HepG2 (cell line): ENCODE measurements around the gene EFCAB11. TPM values are rescaled to one million over a fixed set of nuclear protein-coding genes. Genes with fewer than 3 reads are reported as not detected.
A peak's percentile ranks its signal among the peaks of the same experiment; 100 is the strongest.

ENCODE experiments used
- EP300 ChIP-seq, 3 experiments: sonication (generic) in 1 of 3; formaldehyde crosslinking in 1 of 3; IDR thresholded peaks; 2 replicates each; pipeline versions ENCODE4 v1.5.1 to v1.6.1; 2011 to 2020; ENCODE audit warnings: low read depth in 2 of 3, low read length in 2 of 3, borderline replicate concordance in 1 of 3, improper control_type of control experiment in 1 of 3, mild to moderate bottlenecking in 1 of 3, missing genetic modification reagents in 1 of 3, moderate library complexity in 1 of 3
- FOSL2 ChIP-seq: sonication (generic); formaldehyde crosslinking; IDR thresholded peaks from 2 replicates; pipeline ENCODE4 v1.4.0; 2020; ENCODE audit warnings: missing genetic modification reagents
- HOXA7 ChIP-seq: sonication (generic); formaldehyde crosslinking; IDR thresholded peaks from 2 replicates; pipeline ENCODE4 v1.8.1; 2022; ENCODE audit warnings: mild to moderate bottlenecking, missing genetic modification reagents, moderate library complexity
- KLF13 ChIP-seq: sonication (generic); formaldehyde crosslinking; IDR thresholded peaks from 2 replicates; pipeline ENCODE4 v1.4.0; 2020; ENCODE audit warnings: mild to moderate bottlenecking, missing genetic modification reagents
- KLF16 ChIP-seq, 2 experiments: sonication (generic) in 1 of 2; formaldehyde crosslinking in 1 of 2; IDR thresholded peaks; 2 replicates each; pipeline versions ENCODE4 v1.6.1 to v1.8.0; 2016 to 2023; ENCODE audit warnings: missing genetic modification reagents in 2 of 2, missing compliant biosample characterization in 1 of 2
- NFKB2 ChIP-seq: sonication (generic); formaldehyde crosslinking; IDR thresholded peaks from 2 replicates; pipeline ENCODE4 v1.4.0; 2020; ENCODE audit warnings: missing genetic modification reagents, borderline replicate concordance
- SNRNP70 ChIP-seq: fragments of 200-400 bp; formaldehyde crosslinking; IDR thresholded peaks from 2 replicates; pipeline ENCODE4 v1.6.1; 2017; ENCODE audit warnings: mild to moderate bottlenecking, low read depth, low read length, moderate library complexity
- ZNF17 ChIP-seq: sonication (generic); formaldehyde crosslinking; IDR thresholded peaks from 2 replicates; pipeline ENCODE4 v1.5.0; 2020; ENCODE audit warnings: mild to moderate bottlenecking, missing genetic modification reagents
- ZNF543 ChIP-seq: sonication (generic); formaldehyde crosslinking; IDR thresholded peaks from 2 replicates; pipeline ENCODE4 v1.4.0; 2020; ENCODE audit warnings: mild to moderate bottlenecking, missing genetic modification reagents
- ZNF777 ChIP-seq: sonication (generic); formaldehyde crosslinking; IDR thresholded peaks from 2 replicates; pipeline ENCODE4 v1.4.0; 2020; ENCODE audit warnings: missing genetic modification reagents
- polyA plus RNA-seq, 8 experiments: library from polyadenylated mRNA; depleted of rRNA in 3 of 8; stranded (reverse) in 7 of 8; unstranded in 1 of 8; fragments of >200 nt; fragmentation: Illumina TruSeq in 4 of 8; extraction: Trizol in 4 of 8; gene quantifications; 2 replicates each; pipeline versions ENCODE4 v1.2.1 to v1.2.3, GENCODE V29; 2011 to 2016; ENCODE audit warnings: low read depth in 4 of 8, missing spikeins in 1 of 8, mixed read lengths in 1 of 8; ENCODE audit not compliant: insufficient read depth in 1 of 8
- total RNA-seq, 5 experiments: library from RNA; depleted of rRNA; stranded (reverse); fragments of >200 nt; fragmentation: Illumina TruSeq; extraction: Trizol; gene quantifications; 2 replicates each; pipeline ENCODE4 v1.2.3, GENCODE V29; 2016; ENCODE audit warnings: low read depth in 1 of 5
- TF ChIP-seq, protein P1 (sequence below), 2 experiments: sonication (generic) in 1 of 2; formaldehyde crosslinking in 1 of 2; IDR thresholded peaks; 2 replicates each; pipeline versions ENCODE4 v1.6.1 to v1.9.0; 2014 to 2022; ENCODE audit warnings: antibody characterized with exemption in 1 of 2, borderline replicate concordance in 1 of 2, inconsistent platforms in 1 of 2, low read depth in 1 of 2, missing genetic modification reagents in 1 of 2
- TF ChIP-seq, protein P2 (sequence below): fragments of 450-650 bp; IDR thresholded peaks from 2 replicates; pipeline ENCODE4 v1.6.1; 2017; ENCODE audit warnings: mild to moderate bottlenecking
- TF ChIP-seq, protein P3 (sequence below): IDR thresholded peaks from 2 replicates; pipeline ENCODE4 v1.6.1; 2016; ENCODE audit warnings: missing genetic modification reagents, missing compliant biosample characterization
- TF ChIP-seq, protein P4 (sequence below): sonication (generic); formaldehyde crosslinking; IDR thresholded peaks from 2 replicates; pipeline ENCODE4; 2020; ENCODE audit warnings: missing genetic modification reagents, mild to moderate bottlenecking, borderline replicate concordance

EFCAB11 gene
- total and polyA plus RNA-seq, 2 of the 13 experiments (the other 11 are each of a cell fraction or from before 2014, with no cell fraction given): 8.2 to 31.5 TPM

DNA sequence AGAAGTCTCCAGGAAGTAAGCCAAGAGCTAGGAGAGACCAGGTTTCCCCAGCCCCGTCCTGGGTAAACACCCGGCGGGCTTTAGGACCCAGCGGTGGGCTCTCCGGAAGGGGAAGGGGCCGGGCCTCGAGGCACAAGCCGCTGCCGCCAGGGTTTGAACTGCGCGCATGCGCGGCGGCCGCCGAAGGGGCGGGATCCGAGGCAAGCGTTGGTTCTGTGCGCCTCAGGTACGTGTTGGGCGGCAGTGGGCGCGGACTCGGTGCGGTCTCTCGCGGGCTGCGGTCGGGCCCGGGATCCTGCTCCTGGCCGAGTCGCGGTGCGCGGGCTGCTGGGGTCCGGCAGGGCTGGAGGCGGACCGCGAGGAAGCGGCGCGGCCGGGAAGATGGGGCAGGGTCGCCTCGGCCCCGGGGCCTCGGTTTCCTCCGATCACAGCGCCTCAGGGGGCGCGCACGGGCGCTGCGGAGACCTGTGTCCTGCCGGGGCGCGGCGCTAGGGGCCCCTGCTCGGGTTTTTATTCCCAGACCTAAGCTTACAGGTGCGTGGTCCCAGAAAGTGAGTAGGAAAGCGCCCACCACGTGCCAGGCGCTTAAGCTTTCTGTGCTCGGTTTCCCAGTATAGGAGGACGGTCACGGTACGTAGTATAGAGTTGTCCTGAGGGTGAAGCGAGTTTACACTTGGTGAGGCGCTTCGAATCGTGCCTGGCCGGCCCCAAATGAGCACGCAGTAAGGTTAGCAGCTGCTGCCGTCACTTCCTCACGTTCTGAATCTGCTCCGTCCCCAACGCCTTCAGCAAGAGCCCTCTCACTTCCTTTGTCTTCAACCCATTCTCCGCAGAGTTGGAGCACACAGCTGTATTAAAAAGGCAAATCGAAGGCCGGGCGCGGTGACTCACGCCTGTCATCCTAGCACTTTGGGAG is 1.5 kb upstream of the EFCAB11 start, which contains the start of gene TDP1 (continued):
- TF ChIP-seq, protein P1, sequence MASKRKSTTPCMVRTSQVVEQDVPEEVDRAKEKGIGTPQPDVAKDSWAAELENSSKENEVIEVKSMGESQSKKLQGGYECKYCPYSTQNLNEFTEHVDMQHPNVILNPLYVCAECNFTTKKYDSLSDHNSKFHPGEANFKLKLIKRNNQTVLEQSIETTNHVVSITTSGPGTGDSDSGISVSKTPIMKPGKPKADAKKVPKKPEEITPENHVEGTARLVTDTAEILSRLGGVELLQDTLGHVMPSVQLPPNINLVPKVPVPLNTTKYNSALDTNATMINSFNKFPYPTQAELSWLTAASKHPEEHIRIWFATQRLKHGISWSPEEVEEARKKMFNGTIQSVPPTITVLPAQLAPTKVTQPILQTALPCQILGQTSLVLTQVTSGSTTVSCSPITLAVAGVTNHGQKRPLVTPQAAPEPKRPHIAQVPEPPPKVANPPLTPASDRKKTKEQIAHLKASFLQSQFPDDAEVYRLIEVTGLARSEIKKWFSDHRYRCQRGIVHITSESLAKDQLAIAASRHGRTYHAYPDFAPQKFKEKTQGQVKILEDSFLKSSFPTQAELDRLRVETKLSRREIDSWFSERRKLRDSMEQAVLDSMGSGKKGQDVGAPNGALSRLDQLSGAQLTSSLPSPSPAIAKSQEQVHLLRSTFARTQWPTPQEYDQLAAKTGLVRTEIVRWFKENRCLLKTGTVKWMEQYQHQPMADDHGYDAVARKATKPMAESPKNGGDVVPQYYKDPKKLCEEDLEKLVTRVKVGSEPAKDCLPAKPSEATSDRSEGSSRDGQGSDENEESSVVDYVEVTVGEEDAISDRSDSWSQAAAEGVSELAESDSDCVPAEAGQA (IDR thresholded peaks at IDR 0.05; ENCODE audit: low read depth): no peak
- TF ChIP-seq, protein P1 (CRISPR knock-in tag; IDR thresholded peaks at IDR 0.05; ENCODE audit: borderline replicate concordance): no peak; the same call in 1 of the 2 replicates
- TF ChIP-seq SNRNP70: no peak
- TF ChIP-seq, protein P2, sequence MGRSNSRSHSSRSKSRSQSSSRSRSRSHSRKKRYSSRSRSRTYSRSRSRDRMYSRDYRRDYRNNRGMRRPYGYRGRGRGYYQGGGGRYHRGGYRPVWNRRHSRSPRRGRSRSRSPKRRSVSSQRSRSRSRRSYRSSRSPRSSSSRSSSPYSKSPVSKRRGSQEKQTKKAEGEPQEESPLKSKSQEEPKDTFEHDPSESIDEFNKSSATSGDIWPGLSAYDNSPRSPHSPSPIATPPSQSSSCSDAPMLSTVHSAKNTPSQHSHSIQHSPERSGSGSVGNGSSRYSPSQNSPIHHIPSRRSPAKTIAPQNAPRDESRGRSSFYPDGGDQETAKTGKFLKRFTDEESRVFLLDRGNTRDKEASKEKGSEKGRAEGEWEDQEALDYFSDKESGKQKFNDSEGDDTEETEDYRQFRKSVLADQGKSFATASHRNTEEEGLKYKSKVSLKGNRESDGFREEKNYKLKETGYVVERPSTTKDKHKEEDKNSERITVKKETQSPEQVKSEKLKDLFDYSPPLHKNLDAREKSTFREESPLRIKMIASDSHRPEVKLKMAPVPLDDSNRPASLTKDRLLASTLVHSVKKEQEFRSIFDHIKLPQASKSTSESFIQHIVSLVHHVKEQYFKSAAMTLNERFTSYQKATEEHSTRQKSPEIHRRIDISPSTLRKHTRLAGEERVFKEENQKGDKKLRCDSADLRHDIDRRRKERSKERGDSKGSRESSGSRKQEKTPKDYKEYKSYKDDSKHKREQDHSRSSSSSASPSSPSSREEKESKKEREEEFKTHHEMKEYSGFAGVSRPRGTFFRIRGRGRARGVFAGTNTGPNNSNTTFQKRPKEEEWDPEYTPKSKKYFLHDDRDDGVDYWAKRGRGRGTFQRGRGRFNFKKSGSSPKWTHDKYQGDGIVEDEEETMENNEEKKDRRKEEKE: no peak
- peak in 1 of 2 experiments; percentile 77; a peak in 2 of 4 replicates for TF ChIP-seq KLF16 (CRISPR knock-in tag; IDR thresholded peaks at IDR 0.05)
- no peak for TF ChIP-seq KLF13
- TF ChIP-seq ZNF543 (CRISPR knock-in tag): no peak; the same call in 1 of the 2 replicates
- TF ChIP-seq ZNF777 (CRISPR knock-in tag): peak; percentile 83
- TF ChIP-seq, protein P3, sequence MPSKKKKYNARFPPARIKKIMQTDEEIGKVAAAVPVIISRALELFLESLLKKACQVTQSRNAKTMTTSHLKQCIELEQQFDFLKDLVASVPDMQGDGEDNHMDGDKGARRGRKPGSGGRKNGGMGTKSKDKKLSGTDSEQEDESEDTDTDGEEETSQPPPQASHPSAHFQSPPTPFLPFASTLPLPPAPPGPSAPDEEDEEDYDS: peak; percentile 73
- TF ChIP-seq EP300 (IDR thresholded peaks at IDR 0.05; ENCODE audit: low read depth in 2 of 2, low read length in 2 of 2): 0 out of 4 replicates have a peak, but pooled peaks of 1 of the 2 experiments have one; percentile 13
- TF ChIP-seq EP300 (CRISPR knock-in tag; IDR thresholded peaks at IDR 0.05; ENCODE audit: borderline replicate concordance): no peak
- no peak for TF ChIP-seq ZNF17
- no peak for TF ChIP-seq HOXA7
- TF ChIP-seq, protein P4, sequence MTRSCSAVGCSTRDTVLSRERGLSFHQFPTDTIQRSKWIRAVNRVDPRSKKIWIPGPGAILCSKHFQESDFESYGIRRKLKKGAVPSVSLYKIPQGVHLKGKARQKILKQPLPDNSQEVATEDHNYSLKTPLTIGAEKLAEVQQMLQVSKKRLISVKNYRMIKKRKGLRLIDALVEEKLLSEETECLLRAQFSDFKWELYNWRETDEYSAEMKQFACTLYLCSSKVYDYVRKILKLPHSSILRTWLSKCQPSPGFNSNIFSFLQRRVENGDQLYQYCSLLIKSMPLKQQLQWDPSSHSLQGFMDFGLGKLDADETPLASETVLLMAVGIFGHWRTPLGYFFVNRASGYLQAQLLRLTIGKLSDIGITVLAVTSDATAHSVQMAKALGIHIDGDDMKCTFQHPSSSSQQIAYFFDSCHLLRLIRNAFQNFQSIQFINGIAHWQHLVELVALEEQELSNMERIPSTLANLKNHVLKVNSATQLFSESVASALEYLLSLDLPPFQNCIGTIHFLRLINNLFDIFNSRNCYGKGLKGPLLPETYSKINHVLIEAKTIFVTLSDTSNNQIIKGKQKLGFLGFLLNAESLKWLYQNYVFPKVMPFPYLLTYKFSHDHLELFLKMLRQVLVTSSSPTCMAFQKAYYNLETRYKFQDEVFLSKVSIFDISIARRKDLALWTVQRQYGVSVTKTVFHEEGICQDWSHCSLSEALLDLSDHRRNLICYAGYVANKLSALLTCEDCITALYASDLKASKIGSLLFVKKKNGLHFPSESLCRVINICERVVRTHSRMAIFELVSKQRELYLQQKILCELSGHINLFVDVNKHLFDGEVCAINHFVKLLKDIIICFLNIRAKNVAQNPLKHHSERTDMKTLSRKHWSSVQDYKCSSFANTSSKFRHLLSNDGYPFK (CRISPR knock-in tag): peak; percentile 68; the same call in 1 of the 2 replicates
- peak; percentile 74; the same call in 1 of the 2 replicates for TF ChIP-seq NFKB2
- peak; percentile 85 for TF ChIP-seq FOSL2 (CRISPR knock-in tag)
